Non-pigmented ciliary epithelial cell (primary cell): ENCODE results near the gene OR5H2.
A peak's percentile ranks its signal among the peaks of the same experiment; 100 is the strongest.
"Not testable (repeated sequence)": the region's sequence is repeated elsewhere in the genome, so short reads cannot be mapped to it uniquely, and the experiment has no call there.

Experiments used
- DNase-seq: peaks from one replicate; pipeline ENCODE4 v3.0.0-alpha.2; 2010; ENCODE audit warnings: low read depth

OR5H2 gene

GRCh38 chr3:98282205-98282604 is at the start of gene OR5H2:
OR5H2 (plus strand) TSS chr3:98282505; CDS start chr3:98282903, 398 bp downstream.
- DNase-seq = no peak

GRCh38 chr3:98233468-98233867 is 48.8 kb upstream of the OR5H2 start:
- DNase-seq = no peak

DNA sequence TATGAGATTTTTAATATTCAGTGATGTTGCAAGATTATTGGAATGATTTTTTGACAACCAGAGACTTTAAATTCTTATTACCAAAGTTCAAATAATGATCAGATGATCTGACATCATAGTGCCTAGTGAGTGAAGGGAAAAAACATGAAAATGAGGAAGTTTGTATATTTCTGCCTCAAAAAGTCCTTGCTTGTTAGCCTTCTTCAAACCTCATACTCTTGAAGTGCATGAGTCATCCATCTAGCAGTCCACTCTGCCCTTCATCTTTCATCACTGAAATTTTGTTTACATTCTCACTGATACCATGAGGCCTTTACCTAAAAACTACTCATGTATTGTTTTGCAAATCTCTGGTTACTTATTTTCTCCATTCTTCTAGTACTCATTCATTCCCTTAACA is 42.2 kb upstream of the OR5H2 start:
- DNase-seq = no peak

GRCh38 chr3:98242155-98242554 is 40.1 kb upstream of the OR5H2 start:
- DNase-seq = no peak

- DNase-seq = no peak
These were observed 38.5 kb upstream of the OR5H2 start for GRCh38 chr3:98243843-98244242.

DNA sequence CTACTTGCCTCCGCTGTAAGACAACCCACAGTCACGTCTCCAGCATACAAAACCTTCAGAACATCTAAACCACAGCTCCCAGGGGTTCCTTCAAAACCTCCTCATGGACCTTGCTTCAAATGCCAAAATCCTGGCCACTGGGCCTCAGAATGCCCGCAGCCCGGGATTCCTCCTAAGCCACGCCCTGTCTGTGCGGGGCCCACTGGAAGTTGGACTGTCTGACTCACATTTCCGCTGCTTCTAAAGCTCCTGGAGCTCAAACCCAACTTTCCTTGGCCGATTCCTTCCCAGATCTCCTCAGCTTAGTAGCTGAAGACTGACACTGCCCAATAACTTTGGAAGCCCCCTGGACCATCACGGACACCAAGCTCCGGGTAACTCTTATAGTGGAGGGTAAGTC is 36.2 kb upstream of the OR5H2 start:
- DNase-seq = no peak

GRCh38 chr3:98256026-98256425 is 26.3 kb upstream of the OR5H2 start:
- DNase-seq = not testable (repeated sequence)

GRCh38 chr3:98259707-98260106 is 22.6 kb upstream of the OR5H2 start:
- DNase-seq = no peak

- no peak for DNase-seq
These were observed 20.3 kb upstream of the OR5H2 start for GRCh38 chr3:98262046-98262445.

DNA sequence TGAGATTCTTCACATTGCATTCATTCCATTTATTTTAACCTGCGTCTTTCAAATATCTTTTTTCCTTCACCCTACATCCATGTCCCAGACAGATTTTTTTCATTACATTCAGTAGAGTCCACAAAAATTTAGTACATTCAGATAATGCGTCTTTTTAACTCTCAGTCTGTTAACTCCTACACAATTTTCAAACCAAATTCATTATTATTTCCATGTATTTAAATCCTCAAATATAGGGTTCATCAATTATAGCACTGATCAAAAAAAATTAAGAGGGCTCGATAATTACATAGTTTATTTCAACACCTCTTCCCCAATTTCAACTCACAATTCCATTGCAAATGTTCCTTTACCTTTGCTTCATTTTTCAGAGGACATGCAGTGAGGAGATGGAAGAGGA is 18.4 kb upstream of the OR5H2 start, which contains the start of gene OR5H6:
Gene OR5H6 (plus strand): TSS at position 301 of the 400 bp plus-strand sequence. CDS start 89 bp downstream, at position 390.
- DNase-seq = no peak

DNA sequence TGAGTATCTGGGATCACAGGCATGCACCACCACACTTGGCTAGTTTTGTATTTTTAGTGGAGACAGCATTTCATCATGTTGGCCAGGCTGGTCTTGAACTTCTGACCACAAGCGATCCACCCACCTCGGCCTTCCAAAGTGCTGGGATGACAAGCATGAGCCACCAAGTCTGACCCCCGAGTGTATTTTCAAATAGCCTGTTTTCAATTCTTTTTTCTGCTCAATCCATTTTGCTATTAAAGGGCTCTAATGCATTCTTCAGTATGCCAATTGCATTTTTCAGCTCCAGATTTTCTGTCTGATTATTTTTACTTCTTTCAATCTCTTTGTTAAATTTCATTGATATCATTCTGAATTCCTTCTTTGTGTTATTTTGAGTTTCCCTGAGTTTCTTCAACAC is 12.5 kb upstream of the OR5H2 start:
- DNase-seq = no peak

- DNase-seq = no peak
These were observed 10.2 kb upstream of the OR5H2 start for GRCh38 chr3:98272126-98272525.

DNA sequence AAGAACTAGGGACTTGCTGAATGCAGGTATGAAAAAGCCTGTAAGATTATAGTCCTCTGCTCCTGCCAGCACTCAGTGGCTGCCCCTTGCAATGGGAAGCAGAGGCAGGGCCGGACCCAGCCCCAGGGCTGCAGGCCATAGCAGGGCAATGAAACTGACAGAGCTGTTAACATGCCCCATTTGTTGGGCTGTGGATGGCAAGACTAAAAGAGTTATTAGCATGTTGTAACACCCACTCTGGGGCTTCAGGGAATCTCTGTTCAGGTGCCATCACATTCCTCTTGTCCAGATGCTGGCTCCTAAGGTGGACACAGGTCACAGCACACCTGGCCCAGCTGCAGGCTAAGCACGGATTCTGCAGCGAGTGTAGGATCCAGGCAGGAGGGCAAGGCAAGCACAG is 7.4 kb upstream of the OR5H2 start:
- DNase-seq = no peak

- no peak for DNase-seq
These were observed 8.6 kb downstream of the OR5H2 start for GRCh38 chr3:98290916-98291315.

GRCh38 chr3:98291332-98291957 is 9.1 kb downstream of the OR5H2 start:
- DNase-seq = no peak

DNA sequence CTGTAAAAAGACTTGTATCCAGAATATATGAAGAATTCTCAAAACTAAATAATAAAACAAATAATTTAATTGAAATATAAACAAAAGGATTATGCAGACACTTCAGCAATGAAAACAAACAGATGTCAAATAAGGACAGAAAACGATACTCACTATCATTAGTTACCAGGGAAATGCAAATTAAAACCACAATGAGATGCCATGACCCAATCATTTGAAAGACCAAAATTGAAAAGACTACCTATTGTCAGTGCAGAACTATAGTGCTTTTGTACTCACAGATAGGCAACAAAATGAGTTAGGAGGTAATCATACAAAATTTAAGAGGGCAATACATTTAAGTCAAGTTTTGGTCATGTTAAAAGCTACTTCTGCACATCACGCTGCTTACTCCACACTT is 39.8 kb downstream of the OR5H2 start:
- DNase-seq = no peak

DNA sequence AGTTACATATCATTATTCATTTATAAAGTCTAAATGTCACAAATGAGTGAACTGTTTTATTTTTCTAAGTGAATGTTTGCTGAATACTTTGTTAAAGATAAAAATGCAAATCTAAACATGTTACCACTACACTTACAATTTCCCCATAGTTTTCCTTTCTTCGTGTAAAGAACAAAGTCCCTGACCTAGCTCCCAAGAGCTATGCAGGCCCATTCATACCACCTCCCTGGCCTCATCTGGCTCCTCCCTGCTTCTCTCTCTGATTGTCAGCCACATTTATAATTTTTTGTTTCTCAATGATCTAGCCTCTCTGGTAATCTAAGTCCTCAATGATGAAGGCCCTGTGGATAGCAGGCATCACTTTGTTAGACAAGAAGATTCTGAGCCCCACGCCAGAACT is 40.4 kb downstream of the OR5H2 start:
- no peak for DNase-seq

DNA sequence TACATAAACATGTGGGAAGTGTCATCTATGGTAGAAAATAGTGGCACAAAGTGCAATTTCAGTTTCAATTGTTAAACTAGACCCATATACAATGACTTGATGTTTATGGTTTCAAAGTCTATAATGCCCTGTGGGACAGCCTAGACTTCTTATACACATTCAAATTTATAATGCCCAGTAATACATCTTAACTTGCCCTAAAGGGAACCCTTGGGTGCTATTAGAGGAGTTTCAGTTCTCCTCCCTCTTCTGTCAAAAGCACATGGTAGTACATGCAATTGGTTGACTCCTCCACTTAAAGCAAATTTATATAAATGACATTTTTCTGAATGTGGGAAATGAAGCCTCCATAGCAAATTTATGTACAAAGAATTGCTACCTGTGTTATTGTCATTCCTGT is 41.1 kb downstream of the OR5H2 start:
- no peak for DNase-seq

GRCh38 chr3:98325055-98325454 is 42.8 kb downstream of the OR5H2 start:
- no peak for DNase-seq

DNA sequence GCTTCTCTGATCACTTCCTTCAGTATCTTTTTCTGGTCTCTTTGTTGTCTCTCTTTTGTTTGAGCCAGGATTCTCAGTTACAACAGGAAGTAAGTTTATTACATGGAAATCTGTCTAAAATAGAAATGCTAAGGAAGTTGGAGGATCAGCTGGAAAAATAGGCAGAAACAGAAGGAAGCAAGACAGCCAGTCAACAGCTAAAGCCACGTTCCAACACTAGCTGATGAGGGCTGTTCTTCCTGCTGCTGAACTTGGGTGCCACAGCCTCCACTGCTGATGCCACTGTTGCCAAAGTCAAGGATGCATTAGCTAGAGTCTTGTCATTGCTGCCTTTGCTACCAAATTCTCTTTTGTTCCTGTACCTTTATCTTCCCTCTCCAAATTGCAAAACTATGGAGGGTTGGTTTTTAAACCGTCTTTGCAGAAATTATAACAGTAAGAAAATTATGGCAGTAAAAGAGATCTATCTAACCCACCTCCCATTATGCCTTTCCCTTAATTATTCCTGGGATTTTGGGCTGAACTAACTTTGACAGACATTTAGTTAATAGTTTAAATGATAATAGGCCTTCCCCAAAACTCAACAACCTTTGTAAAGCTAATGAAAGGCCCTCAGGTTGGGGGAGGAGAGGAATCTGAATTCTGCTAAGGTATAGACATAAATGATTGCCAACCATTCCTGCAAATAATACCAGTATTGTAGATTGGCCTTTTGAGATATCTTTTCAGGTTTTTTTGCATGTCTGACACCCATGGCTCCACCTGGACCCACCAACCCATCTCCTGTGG is 44.0 kb downstream of the OR5H2 start:
- no peak for DNase-seq

DNA sequence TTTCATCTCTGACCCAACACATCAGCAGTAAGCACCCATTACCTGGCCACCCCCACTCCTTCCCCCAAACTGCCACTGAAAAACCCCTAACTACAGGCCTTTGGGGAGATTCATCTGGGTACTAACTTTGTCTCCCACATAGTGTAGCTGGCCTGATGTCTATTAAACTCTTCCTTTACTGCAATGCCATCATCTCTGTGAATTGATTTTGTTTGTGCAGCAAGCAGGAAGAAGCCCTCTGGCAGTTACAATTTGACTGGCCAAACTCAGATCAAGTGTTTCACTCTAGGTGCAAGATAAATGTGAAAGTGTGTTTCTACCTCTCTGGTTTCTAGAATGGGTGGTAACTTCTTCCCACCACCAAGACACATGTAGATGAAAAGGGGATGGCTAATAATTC is 44.6 kb downstream of the OR5H2 start:
- DNase-seq = no peak

DNA sequence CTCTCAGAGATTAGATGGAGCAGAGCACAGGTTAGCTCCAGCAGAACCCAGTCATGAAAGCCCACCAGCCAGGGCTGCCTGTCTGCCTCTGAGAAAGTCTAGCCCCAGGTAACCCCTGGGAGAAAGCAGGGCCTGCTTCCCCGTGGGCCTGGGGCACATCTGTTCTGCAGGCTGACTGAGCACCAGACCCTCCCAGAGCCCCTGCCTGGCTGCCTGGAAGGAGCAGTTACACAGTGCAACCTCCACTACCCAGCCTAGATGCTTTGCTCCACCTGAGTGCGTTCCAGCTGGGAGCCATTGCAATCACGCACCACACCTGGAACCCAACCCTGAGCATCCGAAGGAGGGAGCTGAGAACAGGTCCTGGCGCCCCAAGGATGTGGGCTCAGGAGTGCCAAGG is 46.6 kb downstream of the OR5H2 start:
- no peak for DNase-seq

GRCh38 chr3:98329392-98330124 is 47.3 kb downstream of the OR5H2 start:
- peak; percentile 6 for DNase-seq
